ENCODE data around the gene ANGPTL1.
A peak's percentile ranks its signal among the peaks of the same experiment; 100 is the strongest.
"Not testable (repeated sequence)": the region's sequence is repeated elsewhere in the genome, so short reads cannot be mapped to it uniquely, and the experiment has no call there.

Gene ANGPTL1

DNA sequence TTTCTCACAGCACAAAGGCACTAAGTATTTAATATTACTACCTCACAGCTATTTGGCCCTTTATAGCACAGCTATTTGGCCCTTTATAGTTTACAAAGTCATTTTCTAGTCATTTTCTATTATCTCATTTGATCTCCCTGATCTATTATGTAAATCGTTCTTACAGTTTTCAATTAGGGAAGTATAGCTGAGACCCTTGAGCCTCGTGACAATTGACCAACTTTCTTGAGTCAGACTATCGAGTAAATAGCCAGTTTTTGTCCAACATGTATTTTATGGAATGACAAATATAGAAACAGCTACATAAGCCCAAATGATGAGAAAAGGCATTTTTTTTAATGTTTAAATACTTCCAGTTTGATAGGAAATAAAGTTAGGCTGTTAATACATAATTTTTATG is 7.0 kb upstream of the ANGPTL1 start:
- Mint-ChIP-seq H3K9me3 (no peaks in the 10 kb centered on the region), H3K4me3 (no peak overlapping the region)
- ATAC-seq, result no peak

DNA sequence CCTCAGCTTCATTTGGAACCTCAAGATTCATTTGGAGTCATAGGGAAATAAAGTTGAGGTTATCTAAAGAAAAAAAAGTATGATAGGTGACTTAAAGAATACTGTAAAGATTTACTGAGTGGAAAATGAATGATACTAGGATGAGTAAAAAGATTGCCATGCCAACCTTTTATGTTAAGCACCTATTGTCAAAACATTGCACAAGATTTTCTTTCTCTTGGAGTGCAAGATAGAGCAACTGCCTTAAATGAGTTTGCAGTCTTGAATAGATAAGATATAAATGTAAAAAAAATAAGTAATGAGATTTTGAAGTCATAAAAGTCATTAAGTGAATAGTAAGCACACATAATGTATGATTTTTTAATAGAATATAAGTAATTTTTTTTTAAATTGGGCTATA is 5.1 kb upstream of the ANGPTL1 start:
- H3K4me1 Mint-ChIP-seq, result no peaks in the 10 kb centered on the region
- H3K27me3 Mint-ChIP-seq, result no peaks in the 10 kb centered on the region
- DNase-seq (no peak), ATAC-seq (no peak)
- no peak overlapping the region for H3K27ac Mint-ChIP-seq
- no peaks in the 10 kb centered on the region for H3K36me3 Mint-ChIP-seq (ENCODE audit: low read depth)
- H3K9me3 Mint-ChIP-seq, result no peaks in the 10 kb centered on the region
- H3K4me3 Mint-ChIP-seq, result no peak overlapping the region

More for the DNA sequence above, 7.0 kb upstream of the ANGPTL1 start:
- DNase-seq, result no peak
- Mint-ChIP-seq H3K4me1 (no peaks in the 10 kb centered on the region), H3K27me3 (no peaks in the 10 kb centered on the region), H3K27ac (no peak overlapping the region), H3K36me3 (ENCODE audit: low read depth) (no peaks in the 10 kb centered on the region)

DNA sequence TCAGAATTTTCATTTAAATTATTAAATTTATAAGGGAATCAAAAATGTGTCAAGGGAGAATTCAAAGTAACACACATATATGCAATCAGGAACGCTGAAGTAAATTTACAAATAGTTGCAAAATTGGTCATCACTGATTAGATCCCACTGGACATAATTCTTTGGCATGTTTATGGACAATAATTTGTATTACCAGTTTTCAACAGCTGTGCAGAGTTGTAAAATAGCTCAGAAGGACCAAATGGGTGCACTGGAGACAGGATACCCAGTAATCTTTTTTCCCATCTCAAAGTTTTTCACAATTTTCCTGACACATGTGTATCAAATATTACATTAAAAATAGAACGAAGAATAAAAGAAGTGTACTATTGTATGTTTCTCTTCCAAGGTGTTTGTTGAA is 4.1 kb upstream of the ANGPTL1 start:
- no peak overlapping the region for H3K27ac Mint-ChIP-seq
- H3K27me3 Mint-ChIP-seq, result no peaks in the 10 kb centered on the region
- no peak for ATAC-seq
- H3K4me1 Mint-ChIP-seq, result no peaks in the 10 kb centered on the region
- no peak for DNase-seq
- no peak overlapping the region for H3K4me3 Mint-ChIP-seq
- no peaks in the 10 kb centered on the region for H3K9me3 Mint-ChIP-seq
- H3K36me3 Mint-ChIP-seq (ENCODE audit: low read depth), result no peaks in the 10 kb centered on the region

DNA sequence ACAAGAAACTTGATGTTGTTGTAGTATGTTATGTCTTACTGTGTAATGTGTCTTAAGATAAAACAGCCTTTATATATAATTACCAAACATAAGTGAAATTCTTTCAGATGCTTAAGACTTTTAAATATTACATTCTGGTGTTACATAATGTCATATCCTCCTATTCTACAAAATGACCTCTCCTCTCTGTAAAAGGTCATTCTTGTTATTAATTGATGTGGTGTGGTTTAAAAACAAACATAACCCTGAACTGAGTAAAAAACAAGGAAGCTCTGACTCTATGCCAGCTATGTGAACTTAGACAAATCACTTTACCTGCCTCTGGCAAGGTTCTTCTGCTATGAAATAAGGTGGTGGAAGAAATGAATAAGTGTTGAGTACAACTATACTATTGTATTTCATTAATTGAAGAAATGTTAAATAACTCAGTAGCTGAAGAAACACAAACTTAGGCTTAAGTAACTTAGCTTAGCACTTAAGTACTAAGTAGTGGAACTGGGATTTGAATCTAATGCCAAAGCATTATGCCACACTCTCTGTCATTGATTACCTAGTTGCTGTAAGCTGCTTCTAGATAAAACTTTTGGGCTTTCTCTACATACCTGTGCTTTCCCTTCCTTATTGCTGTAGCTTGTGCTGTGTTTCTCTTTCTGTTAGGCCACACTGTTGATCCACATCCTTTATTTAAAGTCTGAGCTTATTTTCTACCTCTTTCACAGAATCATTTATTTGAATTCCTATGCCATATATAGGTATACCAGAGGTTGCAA is 859 bp upstream of the ANGPTL1 start:
- Mint-ChIP-seq H3K4me1 (peaks cover 4% of the 10 kb centered on the region), H3K27ac (no peak overlapping the region), H3K27me3 (no peaks in the 10 kb centered on the region), H3K36me3 (ENCODE audit: low read depth) (no peaks in the 10 kb centered on the region), H3K9me3 (no peaks in the 10 kb centered on the region), H3K4me3 (no peak overlapping the region)
- ATAC-seq (no peak), DNase-seq (no peak)

DNA sequence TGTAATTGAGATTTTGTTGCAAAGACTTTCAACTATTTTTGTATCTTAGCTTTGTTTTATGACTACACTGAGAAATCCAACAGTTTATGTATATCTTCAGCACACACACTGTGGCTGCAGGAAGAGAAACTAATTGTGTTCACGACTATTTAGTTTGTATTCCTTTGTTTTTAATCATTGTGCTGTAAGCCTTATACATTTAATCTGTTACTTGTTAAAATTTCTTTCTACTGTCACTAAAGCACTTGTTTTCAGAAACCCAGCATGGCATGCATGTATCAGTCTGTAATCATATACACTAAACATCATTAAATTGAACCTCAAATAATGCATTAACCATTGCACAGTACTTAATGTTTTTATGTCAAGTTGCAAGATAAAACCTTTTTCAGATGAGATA is 656 bp downstream of the ANGPTL1 start:
- no peaks in the 10 kb centered on the region for H3K27me3 Mint-ChIP-seq
- ATAC-seq, result no peak
- H3K4me1 Mint-ChIP-seq, result peaks cover 4% of the 10 kb centered on the region
- no peak overlapping the region for H3K4me3 Mint-ChIP-seq
- no peaks in the 10 kb centered on the region for H3K36me3 Mint-ChIP-seq (ENCODE audit: low read depth)
- no peak for DNase-seq
- H3K9me3 Mint-ChIP-seq, result no peaks in the 10 kb centered on the region
- H3K27ac Mint-ChIP-seq, result no peak overlapping the region

DNA sequence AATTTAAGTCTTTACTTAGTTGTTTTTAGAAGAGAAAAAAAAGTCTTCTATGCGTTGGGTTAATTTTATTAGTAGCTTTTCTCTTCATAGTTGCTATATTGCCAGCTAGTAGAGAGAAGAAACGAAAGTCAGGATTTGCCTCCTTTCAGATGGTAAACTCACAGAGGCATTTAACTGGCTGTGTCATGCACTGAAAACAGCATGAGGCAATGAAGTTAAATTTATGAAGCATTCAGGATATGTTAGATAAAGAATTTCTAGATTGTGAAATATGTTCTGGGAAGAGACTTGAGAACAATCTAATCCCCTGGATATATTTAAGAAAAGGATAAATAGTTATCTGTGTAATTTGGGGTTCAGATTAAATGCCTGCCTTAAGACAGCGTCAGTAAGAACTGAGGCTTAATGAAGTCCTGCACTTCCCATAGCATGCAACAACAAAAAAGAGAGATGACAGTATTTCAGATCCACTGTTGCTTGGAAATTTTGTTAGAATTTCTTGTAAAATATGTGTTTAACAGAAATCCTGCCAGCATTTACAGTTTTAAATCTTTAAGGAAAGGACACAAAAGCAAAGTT is 1.7 kb downstream of the ANGPTL1 start:
- no peak for ATAC-seq
- Mint-ChIP-seq H3K36me3 (ENCODE audit: low read depth) (no peaks in the 10 kb centered on the region), H3K4me3 (no peak overlapping the region), H3K27ac (no peak overlapping the region), H3K4me1 (peaks cover 7% of the 10 kb centered on the region), H3K27me3 (no peaks in the 10 kb centered on the region), H3K9me3 (no peaks in the 10 kb centered on the region)
- no peak for DNase-seq

DNA sequence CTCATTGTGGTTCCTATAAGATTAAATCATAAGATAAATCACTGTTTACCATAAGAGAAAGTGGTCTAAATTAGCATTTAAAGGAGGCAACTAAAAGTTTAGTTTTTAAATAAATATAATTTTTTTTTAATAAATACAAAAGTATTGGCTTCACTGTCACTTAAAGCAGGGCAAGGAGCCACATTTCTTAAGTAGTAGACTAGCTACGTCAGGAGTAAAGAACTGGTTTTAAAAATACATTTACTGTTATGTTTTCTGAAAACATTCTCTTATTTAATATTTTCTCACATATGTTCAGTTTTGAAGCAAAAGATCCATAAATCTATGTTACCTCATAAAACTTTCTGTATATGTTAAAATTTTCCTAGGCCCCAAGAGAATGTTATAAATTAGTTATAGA is 2.2 kb downstream of the ANGPTL1 start:
- Mint-ChIP-seq H3K36me3 (ENCODE audit: low read depth) (no peaks in the 10 kb centered on the region), H3K9me3 (no peaks in the 10 kb centered on the region), H3K27ac (no peak overlapping the region), H3K4me3 (no peak overlapping the region), H3K4me1 (peaks cover 7% of the 10 kb centered on the region), H3K27me3 (no peaks in the 10 kb centered on the region)
- ATAC-seq, result no peak
- DNase-seq, result no peak

DNA sequence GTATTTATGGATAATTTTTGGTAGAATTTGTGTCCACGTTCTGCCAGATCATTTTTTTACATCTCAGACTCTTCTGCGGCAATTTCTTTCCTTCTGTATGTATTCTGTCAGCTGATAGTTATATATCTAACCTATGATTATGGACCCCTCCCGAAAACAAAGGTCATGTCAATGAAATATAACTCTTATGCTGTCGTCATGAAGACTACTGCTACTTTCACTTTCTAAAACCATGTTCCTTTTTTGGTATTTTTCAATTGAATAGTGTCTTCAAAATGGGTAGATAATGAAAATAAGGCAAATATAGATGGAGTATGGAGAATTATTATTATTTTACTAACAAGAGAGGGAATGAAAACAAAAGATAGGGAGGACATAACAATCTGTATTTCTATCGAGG is 3.2 kb downstream of the ANGPTL1 start:
- no peak overlapping the region for H3K4me3 Mint-ChIP-seq
- H3K27me3 Mint-ChIP-seq, result no peaks in the 10 kb centered on the region
- H3K36me3 Mint-ChIP-seq (ENCODE audit: low read depth), result no peaks in the 10 kb centered on the region
- DNase-seq (no peak), ATAC-seq (no peak)
- no peaks in the 10 kb centered on the region for H3K9me3 Mint-ChIP-seq
- peaks cover 7% of the 10 kb centered on the region for H3K4me1 Mint-ChIP-seq
- no peak overlapping the region for H3K27ac Mint-ChIP-seq

DNA sequence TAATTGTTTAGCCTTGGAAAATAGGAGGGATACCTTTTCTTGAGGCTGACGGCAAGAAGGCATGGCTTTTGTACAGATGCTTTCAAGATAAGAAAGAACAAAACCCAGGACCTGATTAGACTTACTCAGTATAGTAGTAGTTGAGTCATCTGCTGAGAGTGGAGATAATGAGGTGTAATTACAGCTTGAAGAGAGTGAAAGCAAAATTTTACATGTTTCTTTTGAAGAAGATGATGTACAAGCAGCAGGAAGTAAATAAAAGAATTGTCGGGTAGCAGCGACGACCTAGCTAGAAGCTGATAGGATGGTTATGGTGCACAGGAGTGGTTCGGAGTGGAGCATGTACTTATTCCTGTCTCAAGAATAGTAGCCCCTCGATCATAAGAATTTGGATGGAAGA is 6.6 kb downstream of the ANGPTL1 start:
- Mint-ChIP-seq H3K27me3 (no peaks in the 10 kb centered on the region), H3K4me1 (peaks cover 7% of the 10 kb centered on the region), H3K9me3 (no peaks in the 10 kb centered on the region), H3K27ac (no peak overlapping the region), H3K36me3 (ENCODE audit: low read depth) (peaks cover 2% of the 10 kb centered on the region), H3K4me3 (no peak overlapping the region)
- no peak for DNase-seq
- ATAC-seq, result peak; percentile 36

DNA sequence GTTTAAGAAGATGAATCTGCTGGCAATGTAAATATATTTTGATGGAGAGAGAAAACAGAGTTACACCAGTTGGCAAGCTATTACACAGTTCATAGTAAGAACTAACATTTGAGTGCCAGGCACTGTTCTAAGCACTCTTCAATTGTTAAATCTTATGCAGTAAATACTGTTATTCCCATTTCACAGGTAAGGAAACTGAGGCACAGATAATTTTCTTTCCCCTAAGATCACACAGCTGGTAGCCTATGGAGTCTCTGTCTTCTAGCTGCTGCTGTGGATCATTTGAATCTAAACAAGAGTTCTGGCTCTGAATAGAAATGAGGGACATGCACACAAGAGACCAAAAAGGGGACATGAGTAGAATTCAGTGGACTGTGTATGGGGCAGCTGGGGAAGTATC is 8.0 kb downstream of the ANGPTL1 start:
- Mint-ChIP-seq H3K36me3 (ENCODE audit: low read depth) (peaks cover 2% of the 10 kb centered on the region), H3K27ac (no peak overlapping the region), H3K27me3 (no peaks in the 10 kb centered on the region), H3K4me3 (no peak overlapping the region), H3K4me1 (peaks cover 7% of the 10 kb centered on the region), H3K9me3 (no peaks in the 10 kb centered on the region)
- ATAC-seq (no peak), DNase-seq (no peak)

DNA sequence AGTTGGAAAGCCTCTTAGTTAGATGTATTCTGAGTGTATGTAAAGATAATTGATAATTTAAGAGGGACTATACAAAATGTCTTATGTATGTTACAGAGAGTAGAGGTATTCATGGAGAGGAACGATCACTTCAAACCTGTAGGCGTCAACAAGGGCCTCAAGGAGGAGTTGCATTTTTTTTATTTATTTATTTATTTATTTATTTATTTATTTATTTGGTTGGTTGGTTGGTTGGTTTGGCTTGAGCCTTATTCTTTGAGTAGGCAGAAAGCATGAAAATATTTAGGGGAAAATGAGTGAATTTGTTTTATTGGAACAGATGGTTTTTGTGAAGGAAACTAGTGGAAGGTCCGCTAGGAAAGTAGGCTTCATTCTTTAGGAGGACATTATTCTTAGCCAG is 8.5 kb downstream of the ANGPTL1 start:
- H3K4me1 Mint-ChIP-seq, result peaks cover 3% of the 10 kb centered on the region
- H3K4me3 Mint-ChIP-seq, result no peak overlapping the region
- H3K27ac Mint-ChIP-seq, result no peak overlapping the region
- no peaks in the 10 kb centered on the region for H3K27me3 Mint-ChIP-seq
- peaks cover 2% of the 10 kb centered on the region for H3K36me3 Mint-ChIP-seq (ENCODE audit: low read depth)
- no peaks in the 10 kb centered on the region for H3K9me3 Mint-ChIP-seq
- DNase-seq (no peak), ATAC-seq (no peak)

DNA sequence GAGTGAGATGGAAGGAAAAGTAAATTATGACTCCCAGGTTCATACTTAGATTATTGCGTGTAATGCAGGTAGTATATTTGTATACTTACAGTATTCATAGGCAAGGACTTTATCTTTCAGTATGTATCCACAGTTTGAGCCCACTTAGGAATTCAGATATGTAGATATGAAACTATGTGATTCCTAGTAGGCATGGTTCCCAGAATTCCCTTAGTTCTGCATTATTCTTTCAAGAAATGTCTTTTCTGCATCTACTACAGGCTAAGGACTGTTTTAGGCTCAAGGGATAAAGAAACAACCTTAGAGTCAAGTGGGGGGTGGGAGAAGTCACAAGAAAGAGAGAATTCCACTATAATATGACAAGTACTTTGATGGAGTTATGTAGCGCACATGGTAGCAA is 13.8 kb downstream of the ANGPTL1 start:
- no peak for ATAC-seq

DNA sequence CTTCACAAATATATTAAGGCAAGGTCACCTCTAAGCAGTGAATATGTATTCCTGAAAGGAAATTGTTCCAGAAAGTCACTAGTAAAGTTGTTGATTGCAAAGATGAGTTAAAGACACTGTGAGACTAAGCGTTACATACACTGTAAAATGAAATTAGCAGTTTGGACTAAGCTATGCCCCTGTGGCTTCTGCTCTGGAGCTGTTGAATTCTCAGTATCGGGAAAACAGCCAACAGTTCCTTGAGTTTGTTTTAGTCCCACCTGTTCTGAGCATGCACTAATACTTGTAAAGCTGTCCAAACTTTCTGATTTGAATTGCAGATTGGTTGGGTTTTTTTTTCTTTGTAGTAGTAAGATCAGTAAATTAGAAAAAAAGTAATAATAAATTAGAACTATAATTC is 21.0 kb downstream of the ANGPTL1 start:
- ATAC-seq (no peak), DNase-seq (no peak)
- Mint-ChIP-seq H3K36me3 (ENCODE audit: low read depth) (no peaks in the 10 kb centered on the region), H3K4me1 (no peaks in the 10 kb centered on the region), H3K9me3 (no peaks in the 10 kb centered on the region), H3K27ac (no peak overlapping the region), H3K4me3 (no peak overlapping the region), H3K27me3 (no peaks in the 10 kb centered on the region)

More for the DNA sequence above, 13.8 kb downstream of the ANGPTL1 start:
- H3K4me1 Mint-ChIP-seq, result no peaks in the 10 kb centered on the region
- H3K36me3 Mint-ChIP-seq (ENCODE audit: low read depth), result peaks cover 2% of the 10 kb centered on the region
- no peaks in the 10 kb centered on the region for H3K27me3 Mint-ChIP-seq
- no peak for DNase-seq
- no peak overlapping the region for H3K27ac Mint-ChIP-seq
- H3K4me3 Mint-ChIP-seq, result no peak overlapping the region
- H3K9me3 Mint-ChIP-seq, result no peaks in the 10 kb centered on the region

DNA sequence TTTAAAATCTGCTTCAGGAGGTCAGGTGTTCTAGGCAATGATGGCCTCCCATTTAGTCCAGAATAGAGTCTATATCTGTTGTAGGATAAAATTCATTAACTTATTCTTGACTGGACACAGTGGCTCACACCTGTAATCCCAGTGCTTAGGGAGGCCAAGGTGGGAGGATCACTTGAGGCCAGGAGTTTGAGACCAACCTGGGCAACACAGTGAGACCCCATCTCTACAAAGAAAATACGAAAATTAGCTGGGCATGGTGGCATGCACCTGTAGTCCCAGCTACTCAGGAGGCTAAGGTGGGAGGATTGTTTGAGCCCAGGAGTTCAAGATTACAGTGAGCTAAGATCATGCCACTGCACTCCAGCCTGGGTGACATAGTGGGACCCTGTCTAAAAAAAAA is 23.0 kb downstream of the ANGPTL1 start:
- not testable (repeated sequence) for DNase-seq; H3K9me3 Mint-ChIP-seq; H3K4me3 Mint-ChIP-seq; H3K4me1 Mint-ChIP-seq; H3K27ac Mint-ChIP-seq; H3K27me3 Mint-ChIP-seq; H3K36me3 Mint-ChIP-seq (ENCODE audit: low read depth); ATAC-seq

DNA sequence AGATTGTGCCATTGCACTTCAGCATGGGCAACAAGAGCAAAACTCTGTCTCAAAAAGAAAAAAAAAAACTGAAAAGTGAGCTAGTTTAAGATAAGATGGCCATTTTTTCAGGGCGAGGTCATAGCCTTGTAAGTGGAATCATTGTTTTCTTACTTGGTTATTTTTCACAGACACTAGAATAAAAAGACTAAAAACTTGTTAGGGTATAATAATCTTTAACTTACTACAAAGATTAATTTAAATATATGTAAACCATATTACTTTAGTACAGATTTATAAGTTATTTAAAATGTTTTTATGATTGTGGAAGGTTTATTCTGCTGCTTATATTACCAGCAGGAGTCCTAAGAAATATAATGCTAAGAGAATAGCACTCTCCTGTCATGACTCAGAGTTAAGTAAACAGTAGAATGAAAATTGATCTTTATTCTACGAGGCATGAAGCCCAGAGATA is 23.5 kb downstream of the ANGPTL1 start:
- Mint-ChIP-seq H3K27ac (no peak overlapping the region), H3K27me3 (no peaks in the 10 kb centered on the region), H3K4me1 (no peaks in the 10 kb centered on the region), H3K4me3 (no peak overlapping the region), H3K9me3 (no peaks in the 10 kb centered on the region), H3K36me3 (ENCODE audit: low read depth) (no peaks in the 10 kb centered on the region)
- DNase-seq (no peak), ATAC-seq (no peak)

Measured in activated naive CD8-positive, alpha-beta T cell treated with anti-CD3 and anti-CD28 coated beads, Interleukin-2, amount 50 U/mL, for 24 hours (primary cell).